ENCODE data around the gene TPRN.
A peak's percentile ranks its signal among the peaks of the same experiment; 100 is the strongest.

Gene TPRN

GRCh38 chr9:137176302-137177182, 24.0 kb downstream of the TPRN start:
- H3K4me1 ChIP-seq, result peaks cover 6% of the 10 kb centered on the region
- H3K36me3 ChIP-seq, result peaks cover 13% of the 10 kb centered on the region
- TF ChIP-seq CTCF (IDR thresholded peaks at IDR 0.05; ENCODE audit: low read depth, low read length), result peak; percentile 89
- peaks cover 7% of the 10 kb centered on the region; the same call in 1 of the 2 replicates for H3K27me3 ChIP-seq
- H3K9me3 ChIP-seq, result no peaks in the 10 kb centered on the region
- DNase-seq, result peak; percentile 69
- H3K4me3 ChIP-seq (ENCODE audit: low read depth, low read length), result no peak overlapping the region

- Histone ChIP-seq H3K4me3 (ENCODE audit: low read depth, low read length) (no peak overlapping the region), H3K27me3 (peaks cover 7% of the 10 kb centered on the region; the same call in 1 of the 2 replicates), H3K4me1 (peaks cover 6% of the 10 kb centered on the region), H3K9me3 (no peaks in the 10 kb centered on the region), H3K36me3 (peaks cover 3% of the 10 kb centered on the region)
- TF ChIP-seq CTCF (IDR thresholded peaks at IDR 0.05; ENCODE audit: low read depth, low read length), result peak; percentile 50
- DNase-seq, result peak; percentile 63
Measured at GRCh38 chr9:137175345-137175961, 25.1 kb downstream of the TPRN start.

GRCh38 chr9:137174722-137175293, 25.7 kb downstream of the TPRN start:
- Histone ChIP-seq H3K4me3 (ENCODE audit: low read depth, low read length) (no peak overlapping the region), H3K27me3 (peaks cover 14% of the 10 kb centered on the region), H3K4me1 (peaks cover 6% of the 10 kb centered on the region), H3K36me3 (no peaks in the 10 kb centered on the region), H3K9me3 (no peaks in the 10 kb centered on the region)
- no peak for TF ChIP-seq CTCF (IDR thresholded peaks at IDR 0.05; ENCODE audit: low read depth, low read length)
- DNase-seq, result no peak

GRCh38 chr9:137173796-137174664, 26.5 kb downstream of the TPRN start:
- H3K4me1 ChIP-seq, result peaks cover 6% of the 10 kb centered on the region
- no peaks in the 10 kb centered on the region for H3K9me3 ChIP-seq
- H3K4me3 ChIP-seq (ENCODE audit: low read depth, low read length), result no peak overlapping the region
- DNase-seq, result no peak
- H3K27me3 ChIP-seq, result peaks cover 22% of the 10 kb centered on the region
- H3K36me3 ChIP-seq, result no peaks in the 10 kb centered on the region
- no peak for TF ChIP-seq CTCF (IDR thresholded peaks at IDR 0.05; ENCODE audit: low read depth, low read length)

GRCh38 chr9:137172901-137173795, 27.4 kb downstream of the TPRN start:
- no peaks in the 10 kb centered on the region for H3K36me3 ChIP-seq
- H3K4me3 ChIP-seq (ENCODE audit: low read depth, low read length), result no peak overlapping the region
- peaks cover 29% of the 10 kb centered on the region for H3K27me3 ChIP-seq
- H3K9me3 ChIP-seq, result no peaks in the 10 kb centered on the region
- peaks cover 6% of the 10 kb centered on the region for H3K4me1 ChIP-seq
- TF ChIP-seq CTCF (IDR thresholded peaks at IDR 0.05; ENCODE audit: low read depth, low read length), result no peak
- no peak for DNase-seq

Data from BE2C (cell line).